Measurements from ENCODE around the gene ZNF561.
A peak's percentile ranks its signal among the peaks of the same experiment; 100 is the strongest.
"Not testable (repeated sequence)": the region's sequence is repeated elsewhere in the genome, so short reads cannot be mapped to it uniquely, and the experiment has no call there.

ZNF561 gene

DNA sequence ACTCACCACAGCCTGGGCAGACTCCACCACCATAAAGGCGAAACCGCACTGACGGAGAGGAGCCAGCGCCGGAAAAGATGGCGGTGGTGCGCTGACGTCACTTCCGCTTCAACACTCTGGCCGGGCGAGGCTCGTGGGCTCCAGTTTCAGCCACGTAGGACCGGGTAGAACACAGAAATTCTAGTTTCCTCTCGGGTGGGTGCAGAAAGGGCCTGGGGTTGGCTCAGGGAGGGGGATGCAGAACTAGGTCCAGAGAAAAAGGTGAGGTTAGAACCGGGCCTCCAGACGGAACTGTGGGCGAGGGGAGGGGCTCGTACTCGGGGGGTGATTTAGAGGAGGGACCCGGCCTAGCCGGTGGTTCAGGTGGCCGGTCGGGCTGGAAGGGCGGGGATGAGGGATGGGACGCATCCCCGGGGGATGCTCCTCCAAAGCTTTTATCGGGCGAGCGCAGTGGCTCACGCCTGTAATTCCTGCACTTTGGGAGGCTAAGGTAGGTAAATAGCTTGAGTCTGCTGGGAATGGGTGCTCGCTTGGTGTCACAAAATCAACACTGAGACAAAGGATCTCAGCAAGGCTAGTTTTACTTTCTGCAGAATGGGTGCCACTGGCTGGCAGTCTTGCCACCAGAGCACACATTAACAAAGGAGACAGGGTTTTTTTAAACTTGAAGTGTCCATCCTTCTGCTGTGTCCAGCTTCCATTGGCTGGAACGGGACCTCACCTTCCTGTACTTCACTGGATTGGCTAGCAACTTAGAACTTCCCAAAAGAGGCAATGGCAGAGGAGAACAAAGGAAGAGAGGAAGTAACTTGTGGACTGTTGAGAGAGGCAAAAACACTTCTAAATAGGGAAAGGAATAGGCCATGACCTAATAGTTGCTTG lies at the start of gene ZNF561:
Gene ZNF561, minus strand, starts transcription at position 77 of the 882 bp plus-strand sequence. CDS start 1,776 bp downstream, outside the sequence.
- peak; percentile 77 to 81 for DNase-seq (ENCODE audit: low read depth in 2 of 2, low spot score in 1 of 2)

DNA sequence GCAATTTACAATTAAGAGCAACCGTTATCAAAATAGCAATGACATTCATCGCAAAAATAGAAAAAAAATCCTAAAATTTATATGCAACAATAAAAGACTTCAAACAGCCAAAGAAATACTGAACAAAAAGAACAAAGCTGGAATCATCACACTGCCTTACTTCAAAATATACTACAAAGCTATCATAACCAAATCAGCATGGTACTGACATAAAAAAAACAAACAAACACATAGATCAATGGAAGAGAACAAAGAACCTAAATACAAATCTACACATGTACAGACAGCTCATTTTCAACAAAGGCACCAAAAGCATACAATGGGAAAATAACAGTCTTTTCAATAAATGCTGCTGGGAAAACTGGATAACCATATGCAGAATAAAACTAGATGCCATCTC lies 47.5 kb upstream of the ZNF561 start:
- DNase-seq (ENCODE audit: low read depth in 2 of 2, low spot score in 1 of 2), result no peak

DNA sequence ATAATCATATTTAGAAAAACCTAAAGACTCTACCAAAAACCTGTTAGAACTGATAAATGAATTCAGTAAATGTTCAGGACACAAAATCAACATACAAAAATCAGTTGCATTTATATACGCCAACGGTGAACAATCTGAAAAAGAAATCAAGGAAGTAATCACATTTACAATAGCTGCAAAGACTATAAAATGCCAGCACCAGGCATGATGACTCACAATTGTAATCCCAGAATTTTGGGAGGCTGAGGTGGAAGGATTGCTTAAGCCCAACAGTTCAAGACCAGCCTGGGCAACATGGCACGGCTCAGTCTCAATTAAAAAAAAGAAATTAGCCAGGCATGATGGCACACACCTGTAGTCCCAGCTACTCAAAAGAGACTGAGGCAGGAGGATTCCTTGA lies 46.9 kb upstream of the ZNF561 start:
- DNase-seq (ENCODE audit: low read depth in 2 of 2, low spot score in 1 of 2), result no peak

DNA sequence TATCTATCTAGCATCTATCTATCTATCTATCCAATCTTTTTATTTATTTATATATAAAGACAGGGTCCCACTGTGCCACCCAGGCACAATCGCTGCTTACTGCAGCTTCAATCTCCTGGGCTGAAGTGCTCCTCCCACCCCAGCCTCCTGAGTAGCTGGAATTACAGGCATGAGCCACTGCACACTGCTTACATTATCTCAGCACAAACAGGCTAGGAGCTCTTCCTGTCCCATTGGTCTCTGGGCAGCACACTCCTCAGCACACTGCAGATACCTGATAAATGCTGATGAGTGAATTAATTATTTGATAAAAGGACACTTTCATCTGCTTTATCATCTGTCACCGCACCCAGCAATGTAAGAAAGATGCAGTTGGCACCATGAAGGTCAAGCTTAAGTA lies 37.7 kb upstream of the ZNF561 start:
- no peak for DNase-seq (ENCODE audit: low read depth in 2 of 2, low spot score in 1 of 2)

DNA sequence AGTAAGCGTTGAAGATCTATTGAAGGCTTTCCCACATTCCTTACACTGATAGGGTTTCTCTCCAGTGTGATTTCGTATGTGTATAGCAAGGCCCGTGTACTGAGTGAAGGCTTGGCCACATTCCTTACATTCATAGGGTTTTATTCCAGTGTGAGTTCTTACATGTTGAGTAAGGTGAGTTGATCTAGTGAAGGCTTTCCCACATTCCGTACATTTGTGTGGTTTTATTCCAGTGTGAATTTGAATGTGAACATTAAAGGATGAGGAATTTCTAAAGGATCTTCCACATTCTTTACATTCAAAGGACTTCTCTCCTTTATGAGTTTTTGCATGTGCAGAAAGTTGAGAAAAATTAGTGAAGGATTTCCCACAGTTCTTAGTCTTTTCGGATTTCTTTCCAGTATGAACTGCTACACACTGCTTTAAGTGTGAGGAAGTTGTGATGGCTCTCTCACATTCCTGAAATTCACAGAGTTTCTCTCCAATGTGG lies 32.1 kb upstream of the ZNF561 start:
- DNase-seq (ENCODE audit: low read depth in 2 of 2, low spot score in 1 of 2), result not testable (repeated sequence)

DNA sequence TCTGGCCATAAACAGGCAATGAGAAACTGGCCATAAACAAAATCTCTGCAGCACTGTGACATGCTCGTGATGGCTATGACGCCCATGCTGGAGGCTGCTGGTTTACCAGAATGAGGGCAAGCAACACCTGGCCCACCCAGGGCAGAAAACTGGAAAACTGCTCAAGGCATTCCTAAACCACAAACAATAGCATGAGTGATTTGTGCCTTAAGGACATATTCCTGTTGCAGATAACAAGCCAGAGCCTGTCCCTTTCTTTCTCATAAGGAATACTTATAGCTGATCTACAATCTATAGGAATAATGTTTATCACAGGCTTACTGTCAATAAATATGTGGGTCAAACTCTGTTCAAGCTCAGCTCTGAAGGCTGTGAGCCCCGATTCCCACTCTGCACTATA lies 30.4 kb upstream of the ZNF561 start:
- not testable (repeated sequence) for DNase-seq (ENCODE audit: low read depth in 2 of 2, low spot score in 1 of 2)

DNA sequence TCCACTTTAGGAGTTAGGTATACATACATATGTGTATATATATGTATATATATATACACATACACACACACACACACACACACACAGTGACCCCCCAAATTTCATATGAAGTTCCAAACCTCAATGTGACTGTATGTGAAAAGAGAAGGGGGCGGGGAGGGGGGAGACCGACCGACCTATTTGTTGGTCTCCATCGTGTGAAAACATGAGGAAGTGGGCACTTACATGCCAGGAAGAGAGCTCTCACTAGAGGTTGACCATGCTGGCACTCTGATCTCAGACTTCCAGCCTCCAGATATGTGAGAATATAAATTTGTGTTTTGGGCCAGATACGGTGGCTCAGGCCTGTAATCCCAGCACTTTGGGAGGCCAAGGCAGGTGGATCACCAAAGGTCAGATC lies 29.3 kb upstream of the ZNF561 start:
- no peak for DNase-seq (ENCODE audit: low read depth in 2 of 2, low spot score in 1 of 2)

DNA sequence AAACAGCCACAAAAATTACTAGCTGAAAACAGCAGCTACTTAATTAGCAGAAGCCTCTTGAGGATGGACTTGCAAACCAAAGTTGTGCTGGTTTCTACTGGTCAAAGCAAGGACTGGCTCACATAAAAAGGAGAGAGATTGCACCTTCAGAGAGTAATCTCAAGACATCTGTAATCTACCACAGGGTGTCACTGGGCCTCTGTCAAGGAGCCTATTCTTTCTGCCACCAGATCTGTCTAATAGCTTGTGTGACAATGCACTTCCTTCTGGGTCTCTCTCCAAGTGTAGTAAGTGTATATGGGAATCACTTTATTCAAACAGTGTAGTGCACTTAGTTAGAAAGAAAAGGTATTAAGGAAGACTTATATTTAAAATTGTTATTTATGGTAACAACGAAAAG lies 24.4 kb upstream of the ZNF561 start:
- no peak for DNase-seq (ENCODE audit: low read depth in 2 of 2, low spot score in 1 of 2)

DNA sequence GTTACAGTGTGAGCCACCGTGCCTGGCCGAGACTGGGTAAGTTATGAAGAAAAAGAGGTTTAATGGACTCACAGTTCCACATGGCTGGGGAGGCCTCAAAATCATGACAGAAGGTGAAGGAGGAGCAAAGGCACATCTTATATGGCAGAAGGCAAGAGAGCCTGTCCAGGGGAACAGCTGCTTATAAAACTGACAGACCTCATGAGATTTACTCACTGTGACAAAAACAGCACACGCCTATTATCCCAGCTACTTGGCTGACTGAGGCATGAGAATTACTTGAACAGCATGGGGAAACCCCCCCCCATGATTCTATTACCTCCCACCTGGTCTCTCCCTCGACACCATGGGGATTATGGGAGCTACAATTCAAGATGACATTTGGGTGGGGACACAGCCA lies 23.4 kb upstream of the ZNF561 start:
- DNase-seq (ENCODE audit: low read depth in 2 of 2, low spot score in 1 of 2), result no peak

DNA sequence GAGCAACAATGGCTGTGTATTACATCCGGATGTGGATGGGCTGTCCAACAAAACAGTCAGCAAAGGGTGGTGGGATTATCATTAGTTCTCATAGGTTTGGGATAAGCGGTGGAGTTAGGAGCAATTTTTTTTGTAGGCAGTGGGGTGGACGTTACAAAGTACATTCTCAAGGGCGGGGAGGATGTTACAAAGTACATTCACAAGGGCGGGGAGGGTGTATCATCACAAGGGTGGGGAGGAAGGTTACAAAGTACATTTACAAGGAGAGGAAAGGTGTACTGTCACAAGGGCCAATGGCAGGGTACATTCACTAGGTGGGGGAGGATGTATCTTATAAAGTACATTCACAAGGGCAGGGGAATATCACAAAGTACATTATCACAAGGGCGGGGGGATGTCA lies 20.8 kb upstream of the ZNF561 start:
- no peak for DNase-seq (ENCODE audit: low read depth in 2 of 2, low spot score in 1 of 2)

DNA sequence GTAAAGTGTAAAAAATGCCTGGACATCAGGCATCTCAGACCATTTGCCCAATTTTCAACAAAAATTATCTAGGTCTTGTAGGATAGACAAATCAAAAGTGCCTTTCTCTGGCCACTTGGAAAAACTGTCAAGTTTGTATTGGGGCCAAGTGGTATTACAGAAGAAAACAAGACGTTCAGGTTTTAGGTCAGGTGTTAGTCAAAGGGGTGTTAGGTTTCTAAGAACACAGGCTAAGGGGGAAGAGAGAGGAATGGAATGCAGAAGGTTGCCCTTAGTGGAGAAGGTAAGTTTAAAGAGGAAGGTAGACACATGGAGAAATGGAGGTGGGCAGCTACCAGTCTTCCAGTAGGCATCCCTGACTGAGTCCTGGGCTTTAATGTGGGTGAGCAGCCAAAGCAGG lies 19.9 kb upstream of the ZNF561 start:
- no peak for DNase-seq (ENCODE audit: low read depth in 2 of 2, low spot score in 1 of 2)

DNA sequence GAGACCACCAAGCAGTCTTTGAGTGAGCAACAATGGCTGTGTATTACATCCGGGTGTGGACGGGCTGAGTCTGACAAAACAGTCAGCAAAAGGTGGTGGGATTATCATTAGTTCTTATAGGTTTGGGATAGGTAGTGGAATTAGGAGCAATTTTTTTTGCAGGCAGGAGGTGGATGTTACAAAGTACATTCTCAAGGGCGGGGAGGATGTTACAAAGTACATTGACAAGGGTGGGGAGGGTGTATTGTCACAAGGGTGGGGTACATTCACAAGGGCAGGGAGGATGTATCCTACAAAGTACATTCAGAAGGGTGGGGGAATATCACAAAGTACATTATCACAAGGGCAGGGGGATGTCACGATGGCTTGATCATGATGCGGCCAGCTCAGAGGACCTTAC lies 15.0 kb upstream of the ZNF561 start:
- DNase-seq (ENCODE audit: low read depth in 2 of 2, low spot score in 1 of 2), result no peak

DNA sequence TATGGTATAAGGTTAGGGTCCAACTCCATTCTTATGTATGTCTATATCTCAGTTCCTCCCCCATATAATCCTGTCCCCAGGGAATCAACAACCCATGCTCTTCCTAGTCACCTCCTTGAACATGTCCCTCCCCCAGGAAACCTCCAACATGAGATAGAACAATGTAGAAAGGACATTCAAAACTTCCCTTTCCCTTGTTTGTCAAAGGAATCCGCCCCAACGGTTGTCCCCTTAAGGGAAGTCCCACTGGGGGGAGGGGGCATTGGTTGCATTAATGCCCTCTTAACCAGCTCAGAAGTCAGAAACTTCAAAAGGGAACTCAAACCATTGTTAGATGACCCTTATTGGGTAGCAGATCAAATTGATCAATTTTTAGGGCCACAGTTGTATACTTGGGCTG lies 6.8 kb upstream of the ZNF561 start:
- no peak for DNase-seq (ENCODE audit: low read depth in 2 of 2, low spot score in 1 of 2)

DNA sequence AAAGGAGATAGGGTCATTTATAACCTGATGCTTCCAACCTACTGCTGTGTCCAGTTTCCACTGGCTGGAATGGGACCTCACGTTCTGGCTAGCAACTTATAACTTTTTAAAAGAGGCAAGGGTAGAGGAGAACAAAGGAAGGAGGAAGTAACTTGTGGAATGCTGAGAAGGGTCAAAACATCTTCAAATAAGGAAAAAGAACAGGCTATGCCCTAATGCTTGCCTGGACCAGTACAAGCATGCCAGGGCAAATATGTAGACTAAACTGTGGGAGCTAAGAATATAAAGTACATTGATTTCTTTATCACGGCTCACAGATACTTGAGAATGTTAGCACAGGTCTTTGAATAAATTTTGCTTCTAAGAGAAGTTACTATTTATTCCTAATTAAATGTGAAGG lies 1.5 kb upstream of the ZNF561 start:
- no peak for DNase-seq (ENCODE audit: low read depth in 2 of 2, low spot score in 1 of 2)

DNA sequence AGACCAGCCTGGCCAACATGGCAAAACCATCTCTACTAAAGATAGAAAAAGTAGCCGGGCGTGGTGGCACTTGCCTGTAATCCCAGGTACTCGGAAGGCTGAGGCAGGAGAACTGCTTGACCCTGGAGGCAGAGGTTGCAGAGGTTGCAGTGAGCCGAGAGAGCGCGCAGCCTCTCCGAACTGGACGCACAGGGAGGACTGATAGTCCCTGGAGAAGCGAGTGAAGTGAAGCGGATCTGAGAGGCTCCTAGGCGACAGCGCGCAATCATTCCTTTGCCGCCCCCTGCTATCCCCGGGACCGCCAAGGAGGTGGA lies 233 bp downstream of the ZNF561 start:
- DNase-seq (ENCODE audit: low read depth in 2 of 2, low spot score in 1 of 2), result no peak

DNA sequence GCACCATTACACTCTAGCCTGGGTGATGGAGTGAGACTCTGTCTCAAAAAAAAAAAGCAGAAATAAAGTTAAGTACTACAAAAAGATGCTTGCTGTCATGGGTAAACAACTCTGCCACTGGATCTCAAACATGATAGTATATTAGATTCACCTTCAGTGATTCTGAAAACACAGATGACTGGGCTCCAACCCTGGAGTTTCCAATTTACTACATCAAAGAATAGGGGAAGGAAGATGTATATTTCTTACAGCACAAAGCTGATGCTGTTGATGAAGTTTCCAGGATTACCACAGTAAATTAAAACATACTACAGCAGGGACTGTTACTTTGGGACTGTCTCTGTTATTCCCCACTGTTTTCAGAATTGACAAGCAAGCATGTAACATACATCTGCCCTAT lies 5.2 kb downstream of the ZNF561 start:
- DNase-seq (ENCODE audit: low read depth in 2 of 2, low spot score in 1 of 2), result no peak

DNA sequence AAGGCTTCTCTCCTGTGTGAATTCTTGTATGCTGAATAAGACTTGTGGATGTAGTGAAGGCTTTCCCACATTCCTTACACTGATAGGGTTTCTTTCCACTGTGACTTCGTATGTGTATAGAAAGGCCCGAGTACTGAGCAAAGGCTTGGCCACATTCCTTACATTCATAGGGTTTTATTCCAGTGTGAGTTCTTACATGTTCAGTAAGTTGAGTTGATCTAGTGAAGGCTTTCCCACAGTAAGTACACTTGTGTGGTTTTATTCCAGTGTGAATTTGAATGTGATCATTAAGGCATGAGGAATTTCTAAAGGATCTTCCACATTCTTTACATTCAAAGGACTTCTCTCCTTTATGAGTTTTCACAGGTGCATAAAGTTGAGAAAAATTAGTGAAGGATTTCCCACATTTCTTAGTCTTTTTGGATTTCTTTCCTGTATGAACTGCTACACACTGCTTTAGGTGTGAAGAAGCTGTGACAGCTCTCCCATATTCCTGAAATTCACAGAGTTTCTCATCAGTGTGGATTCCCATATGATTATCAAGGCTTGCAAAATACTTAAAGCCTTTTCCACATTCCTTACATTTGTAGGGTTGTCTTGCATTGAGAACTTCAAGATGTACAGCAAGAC lies 10.4 kb downstream of the ZNF561 start:
- DNase-seq (ENCODE audit: low read depth in 2 of 2, low spot score in 1 of 2), result no peak

DNA sequence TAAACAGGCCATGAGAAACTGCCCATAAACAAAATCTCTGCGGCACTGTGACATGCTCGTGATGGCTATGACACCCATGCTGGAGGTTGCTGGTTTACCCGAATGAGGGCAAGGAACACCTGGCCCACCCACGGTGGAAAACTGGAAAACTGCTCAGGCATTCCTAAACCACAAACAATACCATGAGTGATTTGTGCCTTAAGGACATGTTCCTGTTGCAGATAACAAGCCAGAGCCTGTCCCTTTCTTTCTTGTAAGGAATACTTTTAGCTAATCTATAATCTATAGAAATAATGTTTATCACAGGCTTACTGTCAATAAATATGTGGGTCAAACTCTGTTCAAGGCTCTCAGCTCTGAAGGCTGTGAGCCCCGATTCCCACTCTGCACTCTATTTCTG lies 12.1 kb downstream of the ZNF561 start:
- DNase-seq (ENCODE audit: low read depth in 2 of 2, low spot score in 1 of 2), result no peak

DNA sequence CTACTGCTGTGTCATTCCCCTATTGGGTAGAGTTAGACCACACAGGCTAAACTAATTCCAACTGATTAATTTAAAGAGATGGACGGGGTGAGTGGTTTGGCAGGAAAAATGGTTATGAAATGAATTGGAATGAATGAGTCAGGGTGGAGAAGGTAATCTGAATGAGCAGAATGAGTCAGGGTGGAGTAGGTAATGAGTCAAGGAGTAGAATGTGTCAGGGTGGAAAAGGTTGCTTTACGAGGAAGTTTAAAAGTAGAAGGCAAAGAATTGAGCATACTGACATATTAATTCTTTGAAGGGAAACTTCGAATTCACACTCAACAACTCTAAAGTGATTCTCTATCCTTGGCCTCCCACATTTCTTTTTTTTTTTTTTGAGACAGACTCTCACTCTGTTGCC lies 24.0 kb downstream of the ZNF561 start:
- DNase-seq (ENCODE audit: low read depth in 2 of 2, low spot score in 1 of 2), result no peak

DNA sequence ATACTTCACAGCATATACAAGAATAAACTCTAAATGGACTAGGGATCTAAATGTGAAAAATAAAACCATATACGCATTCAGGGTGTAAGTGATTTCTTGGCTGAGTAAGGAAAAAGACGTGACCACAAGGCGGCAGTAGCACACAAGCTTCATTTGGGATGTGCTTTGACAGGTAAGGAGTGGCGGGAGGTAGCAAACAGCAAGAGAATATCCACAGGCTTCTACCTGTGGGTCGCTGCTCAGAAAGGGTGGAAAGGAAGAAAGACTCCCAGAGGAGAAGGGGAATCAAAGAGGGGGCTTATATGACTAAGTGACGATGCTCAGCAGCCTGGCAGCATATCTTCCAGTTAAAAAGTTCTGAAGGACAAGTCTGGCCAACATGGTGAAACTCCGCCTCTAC lies 34.3 kb downstream of the ZNF561 start:
- peak; percentile 52 for DNase-seq (ENCODE audit: low read depth in 2 of 2, low spot score in 1 of 2)

DNA sequence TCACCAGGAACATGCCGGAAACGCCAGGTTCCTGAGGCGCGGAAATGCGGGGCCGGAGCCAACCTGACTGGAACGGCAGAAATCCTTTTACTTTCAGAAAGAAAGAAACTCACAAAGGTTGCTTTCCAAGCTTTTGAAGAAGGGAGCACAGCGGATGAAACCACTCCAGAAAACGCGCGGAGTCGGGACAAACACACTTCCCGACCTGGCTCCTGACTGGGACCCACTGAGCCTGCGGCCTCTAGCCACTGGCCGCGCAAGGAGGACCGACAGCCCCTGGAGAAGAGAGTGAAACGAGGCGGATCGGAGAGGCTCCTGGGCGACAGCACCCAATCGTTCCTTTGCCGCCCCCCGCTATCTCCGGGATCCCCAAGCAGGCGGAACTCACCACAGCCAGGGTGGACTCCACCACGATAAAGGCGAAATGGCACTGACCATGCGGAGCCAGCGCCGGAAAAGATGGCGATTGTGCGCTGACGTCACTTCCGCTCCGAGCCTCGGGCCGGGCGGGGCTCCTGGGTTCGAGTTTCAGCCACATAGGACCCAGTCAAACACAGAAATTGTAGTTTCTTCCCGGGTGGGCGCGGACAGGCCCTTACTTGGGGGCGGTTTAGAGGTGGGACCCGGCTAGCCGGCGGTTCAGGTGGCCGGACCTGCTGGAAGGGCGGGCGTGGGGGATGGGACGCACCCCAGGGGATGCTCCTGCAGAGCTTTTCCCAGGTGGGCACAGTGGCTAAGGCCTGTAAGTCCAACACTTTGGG lies 36.8 kb downstream of the ZNF561 start, which contains the start of gene ZNF121:
Gene ZNF121, minus strand, starts transcription at position 432 of the 761 bp plus-strand sequence. CDS start 16,407 bp downstream, outside the sequence.
- peak; percentile 65 to 66 for DNase-seq (ENCODE audit: low read depth in 2 of 2, low spot score in 1 of 2)

All from stimulated activated CD8-positive, alpha-beta memory T cell treated with anti-CD3 and anti-CD28 coated beads, Interleukin-4, amount 100 ng/mL, for 4 hours (primary cell).